Posterior vena cava (tissue), 2 donors: ENCODE measurements around the gene NFIX. TPM values are rescaled to one million over a fixed set of nuclear protein-coding genes. Genes with fewer than 3 reads are reported as not detected.

Experiments used
- DNase-seq: peaks from one replicate; pipeline ENCODE4 v3.0.0-alpha.2; 2020; ENCODE audit warnings: low spot score
- intact Hi-C, 2 donors: fragments of 100-400 bp; cut with DNase I; formaldehyde crosslinking; loops; one replicate each; pipeline versions ENCODE4 v1.14.1 to v1.14.2; 2022 to 2023
- total RNA-seq, 2 donors: library from RNA; stranded (reverse); fragmentation: NEBNext Ultra II Directional; extraction: Animal tissue kit (Norgen Biotek cat#: 25700); gene quantifications; one replicate each; pipeline ENCODE4 v1.2.1, GENCODE V29; 2021
- donor health status: DM: yes; HTN: yes; CAD: no.
- donor health status: DM: yes; HTN: yes; CAD: no.

The NFIX gene
- total RNA-seq, 2 donors from 2014 or later: 242 to 327 TPM

DNA sequence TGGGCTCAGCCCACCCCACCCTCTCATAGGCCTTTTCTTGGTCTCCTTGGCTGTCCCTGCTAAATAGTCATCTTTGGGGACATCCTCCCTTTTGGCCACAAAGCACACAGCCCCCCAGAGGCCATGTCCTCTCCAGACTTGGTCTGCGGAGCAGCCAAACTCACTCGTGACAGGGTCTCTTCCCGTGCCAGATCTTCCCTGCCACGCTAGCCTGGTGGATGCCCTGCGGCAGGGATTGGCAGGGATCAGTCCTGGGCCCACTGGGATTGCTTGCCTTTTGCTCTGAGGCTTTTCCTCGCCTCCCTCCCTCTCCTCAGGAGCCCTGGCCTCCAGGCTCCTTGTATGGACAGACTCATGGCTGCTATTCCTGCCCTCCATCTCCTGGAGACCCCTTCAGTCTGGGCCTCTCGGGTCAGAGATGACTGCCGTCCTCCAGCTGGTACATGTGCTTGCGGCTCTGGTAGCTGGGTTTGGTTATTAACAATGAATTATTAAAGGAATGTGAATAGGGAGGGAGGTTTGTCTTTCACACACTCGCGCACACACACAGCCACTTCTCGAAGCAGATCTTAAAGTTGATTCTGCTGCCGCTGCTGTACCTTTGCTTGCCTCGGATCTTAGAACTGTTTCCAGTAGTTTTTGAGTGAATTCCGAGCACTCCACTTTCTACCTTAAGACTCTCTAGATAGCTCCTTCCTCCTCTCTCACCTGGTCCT lies 45.1 kb downstream of the NFIX start:
- DNase-seq: no peak

GRCh38 chr19:13040948-13041292 lies 45.6 kb downstream of the NFIX start:
- intact Hi-C loops: no loop called here
- DNase-seq: no peak

More for the DNA sequence above, 45.1 kb downstream of the NFIX start:
- intact Hi-C loops: no loop called here

GRCh38 chr19:13042443-13043130 lies 47.3 kb downstream of the NFIX start:
- intact Hi-C loops: loop anchor here in 1 of 2 donors (2.0 kb wide), 1 partner anchor 14 kb away; no protein-coding TSS in a partner anchor

GRCh38 chr19:13043285-13043684 lies 48.0 kb downstream of the NFIX start:
- DNase-seq: no peak
- intact Hi-C loops: loop anchor here in 1 of 2 donors (2.0 kb wide), 1 partner anchor 14 kb away; no protein-coding TSS in a partner anchor

More at GRCh38 chr19:13042443-13043130, 47.3 kb downstream of the NFIX start:
- DNase-seq: no peak

- intact Hi-C loops: no loop called here
- no peak for DNase-seq
Observed at GRCh38 chr19:13044231-13044836, 49.1 kb downstream of the NFIX start.

DNA sequence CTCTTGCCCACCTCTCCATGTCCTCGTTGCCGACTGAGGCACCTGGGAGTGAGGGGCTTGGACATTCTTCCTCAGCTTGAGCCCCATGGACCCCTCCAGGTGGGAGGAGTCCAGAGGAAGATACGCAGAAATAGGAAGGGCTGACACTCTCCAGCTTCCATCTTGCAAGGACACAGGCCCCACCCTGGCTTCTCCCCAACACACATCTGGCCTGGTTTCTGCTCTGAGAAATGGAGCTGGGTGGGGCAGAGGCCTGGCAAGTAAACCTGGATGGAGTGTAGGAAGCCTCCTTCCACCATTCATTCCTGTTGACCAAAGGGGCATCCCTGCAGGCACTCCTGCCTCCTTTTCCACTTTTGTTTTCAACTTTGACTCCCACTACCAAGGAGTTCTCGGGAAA lies 50.5 kb downstream of the NFIX start:
- intact Hi-C loops: no loop called here
- no peak for DNase-seq

GRCh38 chr19:13047374-13047773 lies 52.1 kb downstream of the NFIX start:
- intact Hi-C loops: no loop called here
- DNase-seq: no peak

- intact Hi-C loops: no loop called here
- DNase-seq: no peak
Observed at GRCh38 chr19:13050274-13050673, 55.0 kb downstream of the NFIX start.

GRCh38 chr19:13051557-13052165 lies 56.4 kb downstream of the NFIX start:
- DNase-seq: no peak

DNA sequence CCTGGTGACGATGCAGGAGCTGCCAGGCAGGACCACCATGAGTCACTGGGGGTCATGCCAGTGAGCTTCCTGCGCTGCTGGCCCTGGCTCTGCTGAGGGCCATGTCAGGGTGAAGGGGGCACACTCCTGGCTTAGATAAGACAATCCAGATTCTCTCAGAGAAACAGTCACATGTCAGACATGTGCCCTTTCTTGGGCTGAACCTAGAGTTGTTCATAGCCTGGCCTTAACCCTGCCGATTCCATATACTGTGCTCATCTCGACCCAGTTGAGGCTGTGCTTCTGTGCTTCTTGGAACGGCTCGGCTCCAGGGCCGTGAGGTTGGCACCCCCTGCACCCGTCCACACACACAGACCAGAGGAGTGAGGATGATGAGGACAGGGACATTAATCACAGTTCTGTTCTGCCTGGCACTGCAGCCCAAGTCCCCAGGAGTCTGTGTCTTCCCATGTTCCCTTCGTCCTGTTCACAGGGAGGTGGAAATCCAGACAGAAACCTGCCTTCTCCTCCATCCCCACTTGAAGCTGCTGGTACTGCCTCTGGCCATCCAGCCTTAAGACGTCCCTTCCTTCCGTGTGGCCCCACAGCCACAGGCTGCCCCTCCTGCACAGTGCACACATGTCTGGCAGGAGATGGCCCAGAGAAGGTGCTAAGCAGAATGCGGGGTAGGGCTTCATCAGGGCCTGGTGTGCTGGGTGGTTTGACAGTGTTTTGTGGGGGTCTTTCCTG lies 57.3 kb downstream of the NFIX start:
- intact Hi-C loops: no loop called here

More at GRCh38 chr19:13051557-13052165, 56.4 kb downstream of the NFIX start:
- intact Hi-C loops: no loop called here

DNA sequence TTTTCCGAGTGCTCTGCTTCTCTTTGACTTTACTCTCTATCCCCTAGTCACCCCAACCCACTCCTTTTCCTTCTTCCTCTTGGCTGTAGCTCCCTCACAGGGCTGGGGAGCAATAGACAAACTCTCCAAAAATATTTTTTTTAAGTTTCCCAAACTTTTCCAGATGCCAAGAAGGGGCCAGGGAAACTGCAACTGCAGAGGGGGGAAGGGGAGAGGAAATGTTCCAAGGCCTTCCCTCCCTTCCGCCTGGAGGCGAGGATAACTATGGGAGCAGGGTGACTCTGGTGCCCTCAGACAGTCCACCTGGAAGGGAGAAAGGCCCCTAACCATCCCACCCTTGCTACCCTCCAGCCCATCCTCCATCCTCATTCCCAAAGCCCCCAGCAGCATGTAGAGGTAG lies 58.0 kb downstream of the NFIX start:
- intact Hi-C loops: no loop called here
- no peak for DNase-seq

More for the DNA sequence above, 57.3 kb downstream of the NFIX start:
- DNase-seq: no peak

GRCh38 chr19:13053761-13054625 lies 58.7 kb downstream of the NFIX start:
- intact Hi-C loops: no loop called here
- peak; percentile 94 for DNase-seq

- intact Hi-C loops: loop anchor here in 1 of 2 donors (5.0 kb wide), 1 partner anchor 37 kb away; no protein-coding TSS in a partner anchor
Observed at GRCh38 chr19:13054626-13055212, 59.4 kb downstream of the NFIX start.

DNA sequence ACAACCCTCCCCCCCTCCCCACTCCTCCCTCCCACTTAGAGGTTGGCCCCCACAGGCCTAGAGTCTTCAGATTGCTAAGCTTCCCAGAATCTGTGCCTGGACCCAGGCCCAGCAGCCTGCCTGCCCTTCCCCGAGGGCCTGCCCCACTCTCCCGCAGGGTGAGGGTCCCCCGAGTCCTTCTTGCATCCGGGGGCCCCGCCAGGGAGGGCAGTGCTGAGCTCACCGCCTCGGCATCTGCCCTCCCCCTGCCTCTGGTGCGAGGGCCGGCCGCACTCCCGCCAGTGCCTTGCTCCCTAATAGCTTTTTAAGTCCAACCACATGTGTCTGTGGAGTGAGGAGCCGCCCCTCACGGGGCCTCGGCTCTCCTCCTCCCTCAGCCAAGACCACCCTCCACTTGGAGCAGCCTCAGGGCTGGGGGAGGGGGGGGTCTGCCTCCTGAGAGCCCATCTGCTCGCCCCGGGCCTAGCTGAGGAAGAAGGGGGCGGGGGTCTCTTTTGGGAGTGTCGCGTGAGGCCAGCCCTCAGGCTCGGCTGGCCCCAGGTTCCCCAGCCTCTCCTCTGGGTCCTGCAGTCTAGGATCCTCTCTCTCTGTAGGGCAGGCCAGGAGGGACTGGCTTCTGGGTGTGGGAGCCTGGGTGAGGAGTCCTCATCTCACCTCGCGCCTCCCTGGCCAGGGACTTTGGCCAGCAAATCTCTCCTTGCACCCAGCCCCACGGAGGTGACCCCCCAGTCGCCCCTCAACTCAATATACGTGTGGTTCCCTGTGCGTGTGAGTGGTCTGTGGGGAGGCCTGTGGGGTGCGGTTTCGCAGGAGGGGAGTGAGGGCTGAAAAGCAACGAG lies 60.2 kb downstream of the NFIX start:
- DNase-seq: peak; percentile 96

More at GRCh38 chr19:13054626-13055212, 59.4 kb downstream of the NFIX start:
- DNase-seq: no peak

DNA sequence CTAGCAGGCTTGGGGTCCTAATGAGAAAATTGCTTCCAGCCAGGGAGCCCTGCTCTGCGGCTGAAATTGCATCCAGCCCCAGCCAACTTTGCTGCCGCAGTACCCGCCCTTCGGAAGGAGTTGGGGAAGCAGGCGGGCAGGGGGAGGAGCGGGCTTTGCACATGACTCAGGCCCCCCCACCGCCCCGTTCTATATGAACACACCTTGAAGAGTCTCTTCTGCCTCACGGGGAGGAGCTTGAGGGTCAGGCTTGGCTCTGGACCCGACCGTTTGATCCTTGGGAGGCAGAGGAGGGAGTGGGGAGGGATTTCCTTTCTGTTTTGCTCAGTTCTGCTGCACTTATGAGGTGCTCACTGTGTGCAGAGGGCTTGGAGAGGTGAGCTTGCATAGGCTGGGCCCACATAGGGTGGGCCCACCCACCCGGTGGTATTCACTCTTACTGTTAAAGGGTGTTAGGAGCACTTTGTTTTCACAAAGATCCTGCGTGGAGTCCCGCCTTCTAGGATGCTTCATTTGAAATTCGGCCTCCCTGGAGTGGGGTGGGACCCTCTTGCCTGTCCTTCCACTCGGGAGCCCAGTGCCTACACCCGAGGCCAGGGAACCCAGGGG lies 60.9 kb downstream of the NFIX start:
- peak; percentile 89 for DNase-seq
- intact Hi-C loops: loop anchor here (2.0 to 5.0 kb wide), 2 partner anchors 13 to 39 kb away; no protein-coding TSS in a partner anchor

More for the DNA sequence above, 60.2 kb downstream of the NFIX start:
- intact Hi-C loops: loop anchor here (2.0 to 5.0 kb wide), 2 partner anchors 13 to 38 kb away; no protein-coding TSS in a partner anchor

DNA sequence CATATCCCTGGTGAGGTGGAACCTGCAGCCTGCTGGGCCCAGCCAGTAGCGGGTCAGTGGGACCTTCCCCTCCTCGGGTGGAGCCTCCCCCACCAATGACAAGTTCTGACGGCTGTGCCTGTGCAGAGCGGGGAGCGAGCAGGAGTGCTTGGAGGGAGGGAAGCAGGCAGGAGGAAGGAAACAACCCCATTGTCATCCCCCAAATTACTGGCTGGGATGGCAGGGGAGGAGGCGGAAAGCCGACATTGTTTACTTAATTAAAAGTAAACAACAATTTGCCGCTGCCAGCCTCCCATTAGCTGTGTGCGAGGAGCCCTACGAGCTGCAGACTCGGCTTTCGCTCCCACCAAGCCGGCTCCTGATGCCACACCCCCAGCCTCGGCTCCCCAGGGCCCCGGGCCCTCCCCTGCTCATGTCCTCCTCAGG lies 61.9 kb downstream of the NFIX start:
- no peak for DNase-seq
- intact Hi-C loops: loop anchor here (2.0 to 5.0 kb wide), 2 partner anchors 14 to 40 kb away; no protein-coding TSS in a partner anchor
